Stimulated activated CD8-positive, alpha-beta memory T cell treated with anti-CD3 and anti-CD28 coated beads, Interleukin-12 subunit alpha, Interleukin-12 subunit beta, amount 100 ng/mL, for 24 hours (primary cell): Measurements from ENCODE around the gene IFT27.

Experiments used
- DNase-seq: peaks from one replicate; pipeline ENCODE4 v3.0.0-alpha.2; 2020; ENCODE audit errors: extremely low read depth

Gene IFT27

GRCh38 chr22:36775964-36776669, at the start of gene IFT27:
IFT27 (minus strand) TSS chr22:36776119; CDS start chr22:36775707, 412 bp downstream.
- peak; percentile 94 for DNase-seq

- no peak for DNase-seq
These were observed 48.7 kb upstream of the IFT27 start for GRCh38 chr22:36824655-36825054.

GRCh38 chr22:36823186-36823839, 47.4 kb upstream of the IFT27 start:
- DNase-seq: no peak

- DNase-seq: no peak
These were observed 46.7 kb upstream of the IFT27 start for GRCh38 chr22:36822581-36822980.

GRCh38 chr22:36819112-36819511, 43.2 kb upstream of the IFT27 start:
- no peak for DNase-seq

- no peak for DNase-seq
These were observed 42.2 kb upstream of the IFT27 start for GRCh38 chr22:36818010-36818642.

GRCh38 chr22:36817525-36817848, 41.6 kb upstream of the IFT27 start:
- no peak for DNase-seq

GRCh38 chr22:36816636-36817524, 41.0 kb upstream of the IFT27 start, which contains the start of gene PVALB:
PVALB (minus strand) TSS chr22:36817035; CDS start chr22:36817005, 30 bp downstream.
- DNase-seq: no peak

- no peak for DNase-seq
These were observed 40.4 kb upstream of the IFT27 start for GRCh38 chr22:36816339-36816635.

GRCh38 chr22:36815558-36816338, 39.8 kb upstream of the IFT27 start:
- no peak for DNase-seq

GRCh38 chr22:36814801-36815200, 38.9 kb upstream of the IFT27 start:
- no peak for DNase-seq

GRCh38 chr22:36811094-36811800, 35.3 kb upstream of the IFT27 start:
- DNase-seq: no peak

- no peak for DNase-seq
These were observed 33.4 kb upstream of the IFT27 start for GRCh38 chr22:36809351-36809750.

GRCh38 chr22:36808721-36809344, 32.9 kb upstream of the IFT27 start:
- no peak for DNase-seq

GRCh38 chr22:36807627-36808026, 31.7 kb upstream of the IFT27 start:
- no peak for DNase-seq

GRCh38 chr22:36806835-36807234, 30.9 kb upstream of the IFT27 start:
- no peak for DNase-seq

GRCh38 chr22:36803358-36803757, 27.4 kb upstream of the IFT27 start:
- DNase-seq: no peak

GRCh38 chr22:36798674-36799066, 22.8 kb upstream of the IFT27 start:
- no peak for DNase-seq

GRCh38 chr22:36797911-36798673, 22.2 kb upstream of the IFT27 start:
- DNase-seq: no peak

- DNase-seq: no peak
These were observed 21.5 kb upstream of the IFT27 start for GRCh38 chr22:36797374-36797773.
